ENCODE measurements around the gene DACT1. TPM values are rescaled to one million over a fixed set of nuclear protein-coding genes. Genes with fewer than 3 reads are reported as not detected.
A peak's percentile ranks its signal among the peaks of the same experiment; 100 is the strongest.

The DACT1 gene
- total RNA-seq, 2 donors from 2014 or later, result 3.9 to 4.0 TPM

DNA sequence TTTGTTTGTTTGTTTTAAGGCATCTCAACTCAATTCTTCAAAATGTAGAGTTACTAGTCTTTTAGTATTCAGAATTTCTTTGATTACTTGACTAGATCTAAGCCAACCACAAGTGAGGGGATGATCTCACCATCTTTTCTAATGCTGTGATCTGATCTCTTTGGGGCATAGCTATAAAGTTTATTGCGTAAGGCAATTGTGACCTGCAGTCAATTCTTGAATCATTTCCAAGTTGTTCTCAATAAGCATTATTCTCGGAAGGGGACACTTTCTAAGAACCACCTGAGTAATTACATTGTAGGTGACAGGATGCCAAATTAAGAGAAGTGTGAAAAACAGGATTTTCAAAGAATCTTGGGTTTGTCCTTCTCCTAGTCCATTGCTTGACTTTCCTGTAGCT lies 13.1 kb downstream of the DACT1 start:
- H3K4me1 ChIP-seq, result no peaks in the 10 kb centered on the region
- H3K27me3 ChIP-seq, result no peaks in the 10 kb centered on the region
- DNase-seq, result no peak
- H3K4me3 ChIP-seq, result no peak overlapping the region
- ATAC-seq, result no peak
- intact Hi-C loops (cut with DNase I), result no loop called here
- no peaks in the 10 kb centered on the region for H3K36me3 ChIP-seq (replicated peaks in 1 of 2; ENCODE audit: insufficient read depth in 1 of 2, low read depth in 2 of 2)
- H3K9me3 ChIP-seq, result no peaks in the 10 kb centered on the region
- TF ChIP-seq, protein P1, sequence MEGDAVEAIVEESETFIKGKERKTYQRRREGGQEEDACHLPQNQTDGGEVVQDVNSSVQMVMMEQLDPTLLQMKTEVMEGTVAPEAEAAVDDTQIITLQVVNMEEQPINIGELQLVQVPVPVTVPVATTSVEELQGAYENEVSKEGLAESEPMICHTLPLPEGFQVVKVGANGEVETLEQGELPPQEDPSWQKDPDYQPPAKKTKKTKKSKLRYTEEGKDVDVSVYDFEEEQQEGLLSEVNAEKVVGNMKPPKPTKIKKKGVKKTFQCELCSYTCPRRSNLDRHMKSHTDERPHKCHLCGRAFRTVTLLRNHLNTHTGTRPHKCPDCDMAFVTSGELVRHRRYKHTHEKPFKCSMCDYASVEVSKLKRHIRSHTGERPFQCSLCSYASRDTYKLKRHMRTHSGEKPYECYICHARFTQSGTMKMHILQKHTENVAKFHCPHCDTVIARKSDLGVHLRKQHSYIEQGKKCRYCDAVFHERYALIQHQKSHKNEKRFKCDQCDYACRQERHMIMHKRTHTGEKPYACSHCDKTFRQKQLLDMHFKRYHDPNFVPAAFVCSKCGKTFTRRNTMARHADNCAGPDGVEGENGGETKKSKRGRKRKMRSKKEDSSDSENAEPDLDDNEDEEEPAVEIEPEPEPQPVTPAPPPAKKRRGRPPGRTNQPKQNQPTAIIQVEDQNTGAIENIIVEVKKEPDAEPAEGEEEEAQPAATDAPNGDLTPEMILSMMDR (IDR thresholded peaks at IDR 0.05), result no peak
- TF ChIP-seq POLR2A (IDR thresholded peaks at IDR 0.05), result no peak
- WGBS, 2 donors, result 55 to 63% methylated on average over 2 of the region's 2 CpGs
- H3K27ac ChIP-seq, result no peak overlapping the region

GRCh38 chr14:58656671-58657411 lies 19.1 kb downstream of the DACT1 start:
- 56 to 60% methylated on average over 3 of the region's 3 CpGs for WGBS, 2 donors
- Histone ChIP-seq H3K36me3 (replicated peaks in 1 of 2; ENCODE audit: insufficient read depth in 1 of 2, low read depth in 2 of 2) (no peaks in the 10 kb centered on the region), H3K27me3 (no peaks in the 10 kb centered on the region), H3K4me3 (no peak overlapping the region), H3K4me1 (no peaks in the 10 kb centered on the region), H3K9me3 (no peaks in the 10 kb centered on the region), H3K27ac (no peak overlapping the region)
- ATAC-seq (no peak), DNase-seq (no peak)
- intact Hi-C loops (cut with DNase I), result no loop called here
- TF ChIP-seq, protein P1 (IDR thresholded peaks at IDR 0.05), result no peak
- no peak for TF ChIP-seq POLR2A (IDR thresholded peaks at IDR 0.05)

DNA sequence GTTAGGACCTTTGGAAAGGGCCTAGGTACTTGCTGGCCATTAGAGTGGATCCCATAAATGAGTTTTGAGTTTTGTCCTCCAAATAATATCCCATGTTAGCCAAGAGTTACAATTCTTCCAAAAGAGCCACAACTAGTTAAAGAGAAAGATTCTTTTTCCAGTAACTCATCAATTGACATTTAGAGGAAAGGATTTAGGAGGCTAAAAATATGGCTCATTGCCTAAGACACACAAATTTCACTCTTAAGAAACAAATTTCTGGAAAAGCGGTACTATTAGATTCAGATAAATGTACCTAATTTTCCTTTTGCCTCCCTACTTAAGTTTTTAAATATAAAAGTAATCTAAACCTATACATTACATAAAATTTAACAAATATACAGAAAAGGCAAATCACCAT lies 21.3 kb downstream of the DACT1 start:
- Histone ChIP-seq H3K36me3 (replicated peaks in 1 of 2; ENCODE audit: insufficient read depth in 1 of 2, low read depth in 2 of 2) (no peaks in the 10 kb centered on the region), H3K4me1 (peaks cover 4% of the 10 kb centered on the region), H3K27me3 (no peaks in the 10 kb centered on the region), H3K9me3 (no peaks in the 10 kb centered on the region), H3K4me3 (no peak overlapping the region), H3K27ac (no peak overlapping the region)
- intact Hi-C loops (cut with DNase I), result no loop called here
- TF ChIP-seq, protein P1 (IDR thresholded peaks at IDR 0.05), result no peak
- no peak for TF ChIP-seq POLR2A (IDR thresholded peaks at IDR 0.05)
- WGBS, 2 donors, result 83 to 93% methylated on average over 1 of the region's 1 CpG
- no peak for ATAC-seq
- no peak for DNase-seq

GRCh38 chr14:58659846-58660245 lies 22.1 kb downstream of the DACT1 start:
- intact Hi-C loops (cut with DNase I), result no loop called here
- Histone ChIP-seq H3K27me3 (no peaks in the 10 kb centered on the region), H3K36me3 (replicated peaks in 1 of 2; ENCODE audit: insufficient read depth in 1 of 2, low read depth in 2 of 2) (no peaks in the 10 kb centered on the region), H3K9me3 (no peaks in the 10 kb centered on the region), H3K27ac (no peak overlapping the region), H3K4me1 (peaks cover 4% of the 10 kb centered on the region), H3K4me3 (no peak overlapping the region)
- DNase-seq (peak in 3 of 4 donors; percentile 8 to 38 (median 28)), ATAC-seq (peak; percentile 9)
- WGBS, 2 donors, result 85 to 87% methylated on average over 6 of the region's 6 CpGs
- TF ChIP-seq POLR2A (IDR thresholded peaks at IDR 0.05), result no peak
- TF ChIP-seq, protein P1 (IDR thresholded peaks at IDR 0.05), result no peak

- TF ChIP-seq POLR2A (IDR thresholded peaks at IDR 0.05), result no peak
- TF ChIP-seq, protein P1 (IDR thresholded peaks at IDR 0.05), result no peak
- DNase-seq (no peak), ATAC-seq (no peak)
- Histone ChIP-seq H3K36me3 (replicated peaks in 1 of 2; ENCODE audit: insufficient read depth in 1 of 2, low read depth in 2 of 2) (no peaks in the 10 kb centered on the region), H3K4me1 (peaks cover 4% of the 10 kb centered on the region), H3K4me3 (no peak overlapping the region), H3K27ac (no peak overlapping the region), H3K27me3 (no peaks in the 10 kb centered on the region), H3K9me3 (no peaks in the 10 kb centered on the region)
- WGBS, 2 donors, result 75 to 82% methylated on average over 3 of the region's 3 CpGs
- intact Hi-C loops (cut with DNase I), result no loop called here
These were observed 22.6 kb downstream of the DACT1 start for GRCh38 chr14:58660407-58660806.

Data from body of pancreas (tissue), 4 donors.